GM08714 (cell line): Measurements from ENCODE around the gene BNC2.

Source experiments
- H3K4me3 ChIP-seq: fragments of 200-500 bp; sonication (Bioruptor generic); 2 replicates; pipeline ENCODE4 v1.5.1; 2014; ENCODE audit warnings: mild to moderate bottlenecking, low read length, inconsistent platforms
- ZNF274 ChIP-seq: IDR thresholded peaks from 2 replicates; pipeline ENCODE4 v1.6.1; 2012; ENCODE audit warnings: mild to moderate bottlenecking, low read depth, low read length

Gene BNC2

DNA sequence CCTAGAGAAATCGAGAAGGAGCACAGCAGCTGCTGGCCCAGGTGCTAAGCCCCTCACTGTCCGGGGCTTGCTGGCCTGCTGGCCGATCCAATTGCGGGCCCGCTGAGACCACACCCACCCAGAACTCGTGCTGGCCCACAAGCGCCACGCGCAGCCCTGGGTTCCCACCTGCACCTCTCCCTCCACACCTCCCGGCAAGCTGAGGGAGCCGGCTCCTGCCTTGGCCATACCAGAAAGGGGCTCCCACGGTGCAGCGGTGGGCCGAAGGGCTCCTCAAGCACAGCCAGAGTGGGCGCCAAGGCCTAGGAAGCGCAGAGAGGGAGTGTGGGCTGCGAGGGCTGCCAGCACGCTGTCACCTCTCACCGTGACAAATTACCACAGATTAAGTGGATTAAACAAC lies 6.8 kb upstream of the BNC2 start:
- TF ChIP-seq ZNF274, result no peak

DNA sequence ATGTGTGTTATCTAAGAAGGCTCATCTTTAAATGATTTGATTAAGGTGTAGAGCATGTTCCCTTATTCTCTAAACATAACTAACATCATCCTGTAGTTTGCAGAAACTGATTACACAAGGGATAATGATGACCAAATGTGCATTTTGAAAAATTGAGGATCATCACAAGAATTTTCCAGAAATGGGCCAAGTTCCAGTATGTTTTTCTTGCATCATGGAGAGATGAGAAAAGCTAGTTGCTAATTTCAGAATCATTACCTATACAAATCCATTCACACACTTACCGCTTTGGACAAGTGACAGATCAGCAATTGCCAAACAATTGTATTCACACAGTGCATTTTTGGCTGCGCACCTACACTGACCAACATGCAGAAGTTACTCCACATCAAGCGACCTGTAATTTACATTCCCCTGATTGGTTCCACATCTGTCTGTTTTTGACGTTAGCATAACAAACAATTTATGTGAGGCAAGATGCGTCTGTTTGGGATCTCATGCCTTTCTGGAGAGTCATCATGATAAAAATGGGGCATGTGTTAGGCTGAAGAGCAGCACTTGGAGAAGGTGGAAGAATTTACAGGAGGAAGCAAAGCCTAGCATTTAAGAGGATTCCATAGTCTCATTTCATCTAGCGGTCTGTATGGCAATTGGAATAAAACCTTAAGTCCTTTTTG lies 2.8 kb upstream of the BNC2 start:
- TF ChIP-seq ZNF274, result no peak
- no peak overlapping the region for H3K4me3 ChIP-seq

More for the DNA sequence above, 6.8 kb upstream of the BNC2 start:
- no peak overlapping the region for H3K4me3 ChIP-seq

DNA sequence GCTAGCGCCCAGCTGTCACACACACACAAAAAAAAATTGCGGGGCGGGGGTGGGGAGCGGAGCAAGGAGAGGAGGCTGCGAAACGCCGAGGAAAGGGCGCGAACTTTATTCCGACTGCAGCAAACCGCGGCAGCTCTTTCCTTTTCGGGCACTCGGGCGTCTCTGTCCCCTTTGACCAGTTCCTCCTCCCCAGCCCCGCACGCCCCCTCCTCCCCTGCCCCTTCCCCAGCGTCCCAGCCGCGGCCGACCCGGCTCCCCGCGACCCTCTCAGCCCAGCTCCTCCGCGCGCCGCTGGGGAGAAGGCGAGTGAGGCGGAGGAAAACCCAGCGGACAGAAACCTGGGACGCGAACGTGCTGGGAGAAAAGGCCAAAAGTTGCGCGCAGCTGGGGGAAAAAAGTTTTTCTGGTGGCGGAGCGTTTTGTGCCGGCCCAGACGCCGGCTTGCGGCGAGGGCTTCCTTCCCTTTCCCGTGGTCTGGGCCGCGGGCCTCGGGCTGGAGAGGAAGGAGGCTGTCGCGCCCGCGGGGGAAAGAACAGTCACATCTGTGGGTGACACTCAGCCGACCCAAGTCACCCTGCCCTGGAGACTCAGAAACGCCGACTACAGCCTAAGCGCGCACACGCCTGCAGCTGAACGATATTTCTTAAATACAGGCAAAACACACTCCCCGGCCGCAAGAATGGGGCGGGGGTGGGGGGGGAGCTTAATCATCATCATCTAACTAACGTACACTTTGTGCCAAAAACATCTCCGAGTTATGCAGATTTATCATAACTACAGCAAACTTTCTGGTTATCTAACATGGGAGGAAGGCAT lies 1.1 kb upstream of the BNC2 start:
- TF ChIP-seq ZNF274, result no peak
- H3K4me3 ChIP-seq, result peak overlapping the region; percentile 48

DNA sequence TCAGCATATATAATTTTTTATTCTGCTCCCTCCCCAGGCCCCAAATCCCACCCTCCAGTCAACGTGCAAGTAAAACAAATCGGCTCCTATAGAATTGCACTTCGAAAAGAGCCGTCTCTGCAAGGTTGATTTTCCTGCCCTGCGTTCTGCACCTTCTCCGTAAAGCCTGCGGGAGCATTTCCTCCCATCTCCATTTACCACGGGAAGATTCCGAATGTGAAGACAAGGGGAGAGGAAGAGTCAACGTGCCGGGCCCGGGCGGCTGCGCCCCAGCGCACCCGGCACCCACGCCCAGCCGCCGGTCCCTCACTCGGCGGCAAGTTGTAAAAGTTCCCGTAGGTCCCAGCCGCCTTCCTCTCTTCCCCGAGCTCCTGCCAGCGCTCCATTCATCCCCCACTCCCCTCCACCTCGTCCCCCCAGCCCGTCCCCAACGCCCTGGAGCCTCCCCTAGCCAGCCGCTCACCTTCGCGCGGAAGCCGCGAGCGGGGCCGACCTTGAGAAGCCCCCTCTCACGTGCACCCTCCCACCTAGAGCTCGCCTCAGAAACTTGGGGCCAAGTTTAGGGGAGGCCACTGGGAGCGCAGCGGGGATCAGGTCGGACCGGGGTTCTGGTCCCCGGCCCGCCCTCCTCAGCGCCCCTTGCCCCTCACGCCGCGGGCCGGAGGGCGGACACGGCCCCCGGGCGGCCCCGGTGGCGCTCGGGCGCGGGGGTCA lies 431 bp downstream of the BNC2 start:
- no peak for TF ChIP-seq ZNF274
- H3K4me3 ChIP-seq, result peak overlapping the region; percentile 48; the same call in 1 of the 2 replicates

DNA sequence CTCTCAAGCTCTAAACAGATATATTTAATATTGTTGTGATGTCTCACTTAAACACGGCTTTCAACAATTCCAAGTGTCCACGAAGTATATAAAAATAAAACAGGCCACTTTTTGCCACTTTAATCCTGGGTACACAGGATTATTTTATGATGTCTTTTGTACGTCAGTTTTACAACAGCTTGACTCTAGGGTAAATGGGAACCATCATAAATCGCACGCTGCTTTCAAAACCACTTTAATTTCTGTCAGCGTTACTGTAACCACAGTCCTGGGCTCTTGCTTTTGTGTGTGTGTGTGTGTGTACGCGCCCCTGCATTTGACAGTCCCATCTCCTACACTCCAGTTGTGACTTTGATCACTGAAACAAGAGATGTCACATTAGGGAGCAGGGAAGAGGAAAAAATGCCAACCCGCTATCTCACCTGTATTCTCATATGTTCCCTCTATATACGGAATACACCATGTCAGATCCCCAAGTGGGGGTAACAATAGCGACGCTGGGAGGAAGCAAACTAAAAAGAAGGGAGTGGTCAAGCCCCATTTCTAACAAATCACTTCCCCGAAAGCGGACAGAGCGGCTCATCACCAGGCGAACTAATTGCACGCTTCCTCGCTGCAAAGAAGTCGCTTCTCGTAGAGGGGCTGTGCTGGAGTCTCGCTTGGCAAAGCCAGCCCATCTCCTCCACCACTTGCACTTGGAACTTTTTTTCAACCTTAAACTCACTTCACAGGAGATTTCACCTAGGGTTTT lies 1.2 kb downstream of the BNC2 start:
- H3K4me3 ChIP-seq, result no peak overlapping the region

DNA sequence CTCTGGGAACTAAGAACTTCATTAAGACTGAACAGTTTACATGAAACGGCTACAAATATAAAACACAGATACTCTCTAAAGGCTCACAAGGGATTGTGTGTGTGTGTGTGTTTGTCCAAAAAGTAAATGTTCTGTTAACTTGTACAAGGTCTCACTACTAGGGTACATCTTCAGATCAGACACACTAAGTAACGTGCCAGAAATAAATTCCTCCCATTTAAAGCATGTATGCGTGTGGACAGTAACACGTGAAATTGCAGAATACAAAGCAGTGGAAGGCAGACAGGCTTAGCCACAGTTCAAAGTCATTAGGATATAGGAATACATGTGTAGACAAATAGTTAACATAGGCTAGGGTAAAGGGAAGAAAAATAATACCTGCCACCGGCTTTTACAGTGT lies 1.8 kb downstream of the BNC2 start:
- no peak overlapping the region for H3K4me3 ChIP-seq
- TF ChIP-seq ZNF274, result no peak

More for the DNA sequence above, 1.2 kb downstream of the BNC2 start:
- TF ChIP-seq ZNF274, result no peak

DNA sequence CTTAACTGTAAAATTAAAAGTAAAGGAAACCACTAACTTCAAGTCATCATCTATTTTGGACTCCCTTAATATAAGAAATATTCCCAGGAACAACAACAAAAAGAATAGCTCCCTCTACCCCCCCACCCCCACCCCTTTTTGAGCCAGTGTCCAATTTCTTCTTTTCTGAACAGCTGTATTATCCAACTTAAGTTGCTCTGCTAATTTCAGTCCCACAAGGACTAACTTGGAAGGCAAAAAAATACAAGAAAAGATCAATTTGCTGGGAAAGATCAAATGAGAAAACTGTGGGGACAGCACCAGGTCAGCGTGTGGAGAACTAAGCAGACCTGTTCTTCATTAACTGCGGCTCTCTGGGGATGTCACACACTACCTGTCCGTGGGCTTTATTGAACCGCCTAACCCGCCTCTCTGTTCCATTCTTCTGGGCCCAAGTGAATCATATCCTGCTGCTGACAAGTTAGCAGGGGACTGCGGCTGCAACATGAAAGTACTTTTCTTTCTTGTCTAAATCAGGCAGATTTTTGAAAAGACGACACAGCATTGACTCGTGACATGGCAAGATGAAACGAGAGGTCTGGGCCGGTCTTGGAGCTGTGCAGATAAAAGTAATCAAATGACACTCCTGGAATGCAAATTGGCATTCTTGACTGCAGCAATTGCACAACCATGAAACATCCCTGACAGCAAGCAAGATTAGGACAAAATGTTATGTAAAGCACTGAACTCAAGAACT lies 2.7 kb downstream of the BNC2 start:
- H3K4me3 ChIP-seq, result no peak overlapping the region

DNA sequence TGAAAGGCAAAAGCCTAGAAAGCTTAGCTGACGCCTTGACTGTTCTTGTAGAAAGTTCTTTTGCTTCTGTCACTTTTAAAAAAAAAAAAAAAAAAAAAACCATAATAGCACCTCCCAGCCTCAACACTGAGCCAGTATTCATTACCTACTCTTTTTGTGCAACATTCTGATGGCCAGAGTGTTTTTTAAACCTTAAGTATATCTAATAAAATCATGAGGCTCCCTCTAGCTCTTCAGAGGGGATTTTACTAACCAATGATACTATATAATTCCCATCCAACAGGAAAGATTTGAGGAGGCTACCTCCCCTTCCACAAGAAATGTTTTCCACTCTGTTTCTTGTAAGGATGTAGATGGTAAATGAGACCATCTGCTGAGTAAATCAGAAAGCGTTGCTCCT lies 3.9 kb downstream of the BNC2 start:
- no peak for TF ChIP-seq ZNF274
- H3K4me3 ChIP-seq, result no peak overlapping the region

More for the DNA sequence above, 2.7 kb downstream of the BNC2 start:
- TF ChIP-seq ZNF274, result no peak

DNA sequence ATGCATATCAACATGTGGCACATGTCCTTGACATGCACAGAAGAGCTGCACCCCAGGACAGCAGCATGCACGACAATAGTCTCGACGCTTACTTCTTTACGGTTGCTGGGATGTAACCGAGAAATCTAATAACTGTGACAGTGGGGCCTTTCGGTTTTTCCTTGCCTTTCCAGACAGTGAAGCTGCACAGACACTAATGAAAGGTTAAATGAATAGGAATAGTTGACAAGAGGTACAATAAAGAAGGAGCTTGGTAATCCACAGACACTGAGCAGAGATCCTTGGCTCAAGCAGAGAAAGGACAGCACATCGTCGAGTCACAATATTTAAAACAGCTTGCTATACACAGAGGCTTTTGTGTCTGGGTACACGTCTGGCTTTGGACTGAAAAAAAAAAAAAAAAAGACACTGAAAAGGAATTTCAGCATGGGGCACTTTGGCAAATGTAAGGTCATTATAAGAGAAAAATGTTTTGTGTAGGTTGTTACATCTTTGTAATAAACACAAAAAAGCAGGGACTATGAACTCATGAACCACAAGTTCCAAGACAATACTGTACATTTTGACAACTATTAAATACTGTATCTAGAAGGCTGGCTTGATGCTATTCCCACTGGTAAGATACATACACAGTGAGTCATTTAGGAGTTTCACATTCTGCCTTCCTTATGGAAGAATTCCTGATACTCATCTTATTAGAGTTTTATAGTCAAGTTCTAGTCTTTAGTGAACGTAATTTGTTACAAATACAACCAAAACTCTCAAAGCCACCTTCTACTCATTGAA lies 5.6 kb downstream of the BNC2 start:
- no peak overlapping the region for H3K4me3 ChIP-seq
- TF ChIP-seq ZNF274, result no peak

DNA sequence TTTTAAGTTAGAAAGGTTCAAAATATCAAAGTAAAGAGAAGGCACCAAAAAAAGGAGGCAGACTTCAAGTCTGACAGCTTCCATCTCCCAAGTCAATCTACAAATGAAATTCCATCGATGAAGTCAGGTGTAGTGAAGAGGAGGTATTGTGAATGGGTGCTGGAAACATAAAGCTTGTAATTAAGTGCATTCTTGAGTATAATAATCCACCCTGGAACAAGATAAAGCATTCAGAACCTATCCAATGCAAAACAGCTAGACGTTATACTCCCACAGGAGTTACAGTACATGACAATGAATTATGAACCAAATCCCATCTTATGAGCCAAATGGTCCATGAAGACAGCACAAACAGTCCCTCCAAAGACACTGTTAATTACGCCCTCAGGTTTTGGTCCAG lies 22.3 kb downstream of the BNC2 start:
- TF ChIP-seq ZNF274, result no peak
- no peak overlapping the region for H3K4me3 ChIP-seq

DNA sequence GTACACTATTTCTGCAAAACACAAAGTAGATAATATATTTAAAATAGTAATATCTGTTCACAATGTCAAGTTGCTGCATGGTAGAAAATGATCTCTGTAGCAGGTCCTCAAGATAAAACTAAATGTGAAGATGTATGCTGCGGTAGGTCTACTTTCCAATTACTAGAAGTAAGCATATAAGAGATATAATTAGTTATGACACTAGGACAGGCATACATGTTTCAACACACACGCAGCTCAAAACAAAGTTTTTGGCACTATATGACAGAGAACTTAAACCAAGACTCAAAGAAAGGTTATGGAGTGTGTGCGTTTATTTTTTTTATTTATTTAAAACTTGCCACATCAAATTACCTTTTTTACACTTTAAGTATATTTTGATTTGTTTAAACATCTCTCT lies 23.5 kb downstream of the BNC2 start:
- TF ChIP-seq ZNF274, result no peak
- no peak overlapping the region for H3K4me3 ChIP-seq

DNA sequence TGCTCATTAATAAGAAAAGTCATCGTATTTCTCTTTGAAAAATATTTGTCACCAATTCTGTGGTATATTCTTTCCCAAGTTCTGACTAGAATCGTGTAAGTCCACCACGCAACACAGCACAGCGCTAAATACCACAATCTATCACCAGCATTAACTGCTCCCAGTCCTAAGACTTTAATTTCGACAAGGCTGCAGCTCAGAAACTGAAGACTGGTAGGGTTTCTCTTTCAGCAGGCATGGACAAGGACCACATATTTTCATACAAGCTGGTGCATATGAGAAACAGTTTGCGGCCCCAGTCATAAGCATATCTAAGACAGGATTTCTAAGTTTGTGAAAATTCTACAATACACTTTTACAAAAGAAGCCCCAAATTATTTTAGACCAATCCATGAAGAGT lies 24.1 kb downstream of the BNC2 start:
- TF ChIP-seq ZNF274, result no peak
- no peak overlapping the region for H3K4me3 ChIP-seq

DNA sequence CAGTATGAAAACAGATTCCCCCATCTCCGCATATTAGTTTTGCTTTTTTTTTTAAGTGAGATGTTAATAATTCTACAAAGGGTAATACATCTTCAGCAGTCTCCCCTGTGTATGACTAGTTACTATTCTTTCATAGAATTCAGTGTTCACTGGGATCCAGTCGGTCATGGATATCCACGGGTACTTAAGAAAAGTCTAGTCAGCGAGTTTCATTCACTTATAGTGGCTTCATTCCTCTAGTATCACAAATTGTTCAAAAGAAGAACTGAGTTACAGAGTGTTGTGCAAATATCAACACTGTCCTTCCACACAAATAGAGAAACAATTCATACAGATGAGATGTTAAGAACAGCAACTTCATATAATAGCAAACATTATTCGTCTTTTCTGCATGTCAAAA lies 35.7 kb downstream of the BNC2 start:
- TF ChIP-seq ZNF274, result no peak

More for the DNA sequence above, 35.7 kb downstream of the BNC2 start:
- no peak overlapping the region for H3K4me3 ChIP-seq
